HG03066 (cell line): ENCODE measurements around the gene CANT1.

ENCODE experiments used
- ATAC-seq: cut with Tn5 transposase; IDR thresholded peaks from one replicate; pipeline ENCODE4 v1.9.1; 2021; ENCODE audit warnings: low read depth; ENCODE audit not compliant: unreplicated experiment

CANT1 gene

GRCh38 chr17:78998311-78999055 is 11.1 kb downstream of the CANT1 start:
- ATAC-seq: no peak

GRCh38 chr17:78997881-78998280 is 11.7 kb downstream of the CANT1 start:
- no peak for ATAC-seq

GRCh38 chr17:78997231-78997741 is 12.3 kb downstream of the CANT1 start:
- ATAC-seq: no peak

- ATAC-seq: no peak
Observed at GRCh38 chr17:78996781-78997201, 12.8 kb downstream of the CANT1 start.

DNA sequence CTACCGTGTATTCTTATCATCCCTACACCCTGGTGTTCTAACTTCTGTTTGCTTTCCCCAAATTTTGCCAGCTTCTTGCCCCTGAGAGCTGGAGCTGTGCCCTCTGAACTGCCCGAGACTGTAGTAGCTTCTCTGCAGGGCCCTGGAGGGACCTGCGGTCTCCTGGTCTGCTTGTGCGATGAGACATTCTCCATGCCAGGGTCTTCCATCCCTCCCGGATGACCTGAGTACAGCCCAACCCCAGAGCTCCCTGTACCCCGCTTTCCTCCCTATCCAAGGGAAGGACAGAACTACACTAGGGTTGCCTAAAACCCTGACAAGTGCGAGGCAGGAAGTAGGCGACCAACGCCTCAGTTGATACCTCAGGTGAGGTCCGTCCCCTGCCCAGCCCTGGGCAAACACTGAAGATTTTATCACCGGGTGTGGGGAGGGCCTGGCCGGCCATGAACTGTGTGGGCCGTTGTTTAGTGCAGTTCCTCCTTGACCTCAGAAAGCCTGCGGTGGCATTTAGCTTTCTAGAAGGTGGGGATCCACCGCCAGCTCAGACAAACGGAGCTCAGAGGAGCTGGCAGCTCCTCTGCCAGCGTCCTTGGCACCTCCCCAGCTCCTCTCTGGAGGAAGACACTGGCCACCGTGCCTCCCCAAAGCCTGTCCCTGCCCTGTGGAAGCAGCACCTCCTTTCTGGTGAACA is 13.7 kb downstream of the CANT1 start:
- ATAC-seq: no peak

DNA sequence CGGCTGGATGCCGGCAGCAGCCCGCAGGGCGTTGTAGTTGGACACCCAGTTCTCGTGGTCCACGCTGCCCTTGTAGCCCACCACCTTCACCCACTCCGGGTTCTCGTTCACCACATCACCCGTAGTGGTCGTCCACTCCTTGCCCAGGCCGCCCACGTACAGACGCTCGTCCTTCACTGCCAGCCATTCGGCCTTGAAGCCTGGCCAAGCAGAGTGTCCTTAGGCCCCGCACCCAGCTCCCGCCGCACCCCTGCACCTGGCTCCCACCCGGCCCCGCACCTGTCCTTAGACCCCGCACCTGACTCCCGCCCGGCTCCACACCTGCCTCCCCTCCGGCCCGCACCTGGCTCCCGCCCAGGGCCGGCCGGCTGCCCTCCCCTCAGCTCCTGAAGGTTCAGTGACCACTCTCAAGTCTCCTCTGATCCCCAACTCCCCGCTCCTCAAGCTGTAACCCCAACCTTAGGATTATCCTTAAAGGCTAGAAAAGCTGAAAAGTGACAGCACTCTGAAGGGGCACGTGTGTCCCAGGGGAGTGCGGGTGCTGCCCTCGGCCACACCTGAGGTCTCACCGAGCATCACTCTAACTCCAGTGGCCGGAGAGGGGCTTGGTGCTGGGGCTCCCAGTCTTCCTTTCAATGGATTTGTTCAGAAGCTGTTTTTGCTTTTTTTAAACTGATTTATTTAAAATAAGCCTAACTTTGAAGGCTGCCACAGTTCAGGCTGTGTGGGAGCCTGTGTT is 14.4 kb downstream of the CANT1 start:
- ATAC-seq: no peak

- ATAC-seq: no peak
Observed at GRCh38 chr17:78993981-78994671, 15.4 kb downstream of the CANT1 start.

- ATAC-seq: no peak
Observed at GRCh38 chr17:78993241-78993956, 16.2 kb downstream of the CANT1 start.

- no peak for ATAC-seq
Observed at GRCh38 chr17:78992542-78993212, 16.9 kb downstream of the CANT1 start.

- no peak for ATAC-seq
Observed at GRCh38 chr17:78991906-78992532, 17.5 kb downstream of the CANT1 start.

DNA sequence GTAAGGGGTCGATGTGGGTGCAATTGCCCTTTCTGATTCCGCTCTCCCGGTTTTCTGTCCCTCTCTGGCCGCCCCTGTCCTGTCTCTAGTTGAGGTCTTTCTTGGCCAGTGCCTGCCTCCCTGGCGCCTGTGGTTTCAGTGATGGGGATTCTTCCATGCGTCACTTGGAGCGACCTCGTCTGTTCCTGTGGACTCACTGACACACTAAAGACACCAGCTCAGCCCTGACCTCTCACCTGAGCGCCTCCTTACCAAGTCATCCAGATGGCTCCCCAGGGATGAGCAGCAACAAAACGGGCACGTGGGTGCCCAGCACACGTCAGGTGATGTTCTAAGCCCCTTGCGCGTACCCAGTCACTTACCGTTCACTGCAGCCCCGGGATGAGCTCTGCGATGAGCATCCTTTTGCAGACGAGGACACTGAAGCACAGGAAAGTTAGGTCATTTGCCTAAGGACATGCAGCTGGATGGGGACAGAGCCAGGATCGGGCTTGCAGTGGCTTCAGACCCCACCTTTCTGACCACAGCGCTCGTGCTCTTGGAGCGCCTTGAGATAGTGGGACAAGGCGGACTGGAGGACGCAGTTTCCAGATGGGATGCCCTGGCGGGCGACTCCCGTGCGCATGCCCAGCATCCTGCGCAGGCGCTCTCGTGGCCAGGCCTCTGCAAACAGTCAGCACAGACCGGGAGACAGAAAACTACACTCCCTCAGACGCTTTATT is 18.4 kb downstream of the CANT1 start:
- no peak for ATAC-seq

DNA sequence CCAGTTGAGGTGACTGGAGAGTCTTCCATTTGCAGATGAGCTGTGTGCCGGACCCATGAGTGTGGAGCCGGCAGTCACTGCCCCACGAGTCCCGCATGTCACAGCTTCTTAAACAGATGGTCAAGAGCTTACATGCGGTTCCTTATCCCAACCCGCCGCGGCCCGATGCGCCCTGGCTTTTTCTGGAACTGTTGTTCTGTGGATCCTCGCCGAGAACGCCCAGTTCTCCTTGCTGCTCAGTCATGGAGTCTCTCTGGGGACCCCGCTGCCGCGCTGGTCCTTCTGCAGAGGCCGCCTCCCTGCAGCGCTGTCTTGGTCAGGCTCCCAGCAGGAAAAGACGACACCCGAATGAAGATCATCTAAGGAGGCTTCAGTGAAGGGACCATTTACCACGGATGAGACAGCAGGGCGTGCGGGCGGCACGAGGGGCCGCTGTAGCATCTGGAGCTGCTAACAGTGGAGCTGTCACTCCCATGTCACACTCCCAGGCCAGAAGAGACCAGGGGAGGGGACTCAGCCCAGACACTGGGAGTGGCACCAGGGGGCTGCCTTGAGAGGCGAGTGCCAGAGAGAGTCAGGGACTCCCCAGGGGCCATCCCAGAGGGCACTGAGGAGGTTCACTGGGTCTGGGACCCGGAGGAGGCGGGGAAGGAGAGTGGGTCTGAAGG is 19.1 kb downstream of the CANT1 start:
- no peak for ATAC-seq

DNA sequence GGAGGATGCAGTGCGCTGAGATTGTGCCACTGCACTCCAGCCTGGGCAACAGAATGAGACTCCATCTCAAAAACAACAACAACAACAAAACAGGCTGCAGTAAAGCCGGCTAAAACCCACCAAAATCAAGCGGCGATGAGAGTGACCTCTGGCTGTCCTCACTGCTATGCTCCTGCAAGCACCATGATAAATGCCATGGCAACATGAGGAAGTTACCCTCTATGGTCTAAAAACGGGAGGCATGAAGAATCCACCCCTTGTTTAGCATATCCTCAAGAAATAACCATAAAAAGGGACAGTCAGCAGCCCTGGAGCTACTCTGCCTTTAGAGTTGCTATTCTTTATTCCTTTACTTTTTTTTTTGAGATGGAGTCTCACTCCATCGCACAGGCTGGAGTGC is 21.4 kb downstream of the CANT1 start:
- ATAC-seq: no peak

- no peak for ATAC-seq
Observed at GRCh38 chr17:78986649-78987328, 22.8 kb downstream of the CANT1 start.

DNA sequence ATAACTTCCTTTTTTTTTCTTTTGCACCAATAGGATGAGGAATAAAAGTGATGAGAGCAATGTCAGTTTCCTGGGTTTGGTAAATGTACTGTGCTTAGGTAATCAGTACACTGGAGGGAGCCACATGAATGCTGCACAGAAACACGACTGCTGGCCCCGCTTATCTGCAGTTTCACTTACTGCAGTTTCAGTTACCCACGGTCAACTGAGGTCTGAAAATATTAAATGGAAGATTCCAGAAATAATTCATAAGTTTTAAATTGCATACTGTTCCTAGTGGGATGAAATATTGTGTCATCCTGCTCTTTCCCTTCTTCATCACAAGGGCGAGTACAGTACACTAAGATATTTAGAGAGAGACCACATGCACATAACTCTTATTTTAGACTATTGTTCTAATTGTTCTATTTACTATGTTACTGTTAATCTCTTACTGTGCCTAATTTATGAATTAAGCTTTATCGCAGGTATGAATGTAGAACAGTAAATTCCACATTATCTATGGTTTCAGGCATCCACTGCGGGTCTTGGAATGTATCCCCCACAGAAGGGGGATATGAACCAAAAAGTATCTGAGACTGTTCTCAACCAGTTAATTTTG is 23.4 kb downstream of the CANT1 start:
- no peak for ATAC-seq

DNA sequence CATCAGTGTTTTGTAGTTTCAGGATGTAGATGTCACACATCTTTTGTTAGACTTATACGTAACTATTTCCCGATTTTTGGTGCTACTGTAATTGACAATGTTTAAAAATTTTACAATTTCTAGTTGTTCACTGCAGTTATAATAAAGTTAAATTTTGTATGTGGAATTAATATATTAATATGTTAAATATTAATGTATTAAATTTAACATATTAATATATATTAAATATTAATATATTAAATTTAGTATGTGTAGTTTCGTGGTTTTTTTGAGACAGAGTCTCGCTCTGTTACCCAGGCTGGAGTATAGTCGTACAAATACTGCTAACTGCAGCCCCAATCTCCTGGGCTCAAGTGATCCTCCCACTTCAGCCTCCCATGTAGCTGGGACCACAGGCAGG is 24.2 kb downstream of the CANT1 start:
- no peak for ATAC-seq
